Endothelial cell of umbilical vein (primary cell): ENCODE data around the gene NEMP2. TPM values are rescaled to one million over a fixed set of nuclear protein-coding genes. Genes with fewer than 3 reads are reported as not detected.

ENCODE experiments used
- BruUV-seq: library from RNA; stranded (reverse); fragments of 400-500 nt; replicated peaks from 2 replicates; lab custom pipeline; 2021; lab: Mats Ljungman, UMichigan
- CTCF ChIA-PET: fragments of 300-600, 350-600 bp; sonication (Branson Sonifier 250); formaldehyde crosslinking; loops from one replicate; lab custom pipeline; 2021; ENCODE audit warnings: antibody characterized with exemption, inconsistent platforms; lab: Charles Lee
- POLR2A ChIA-PET: fragments of 300-600, 350-600 bp; sonication (Branson Sonifier 250); formaldehyde crosslinking; loops from one replicate; lab custom pipeline; 2021; ENCODE audit warnings: antibody characterized with exemption, inconsistent platforms; lab: Charles Lee
- DNase-seq: peaks from one replicate; pipeline ENCODE4 v3.0.0-alpha.2; 2011; ENCODE audit warnings: low read depth, low spot score
- FAIRE-seq: peaks from 2 replicates; lab custom pipeline; 2011; peaks lifted over from hg19 to GRCh38; lab: Jason Lieb, UNC
- H2AFZ ChIP-seq: 2 replicates; pipeline ENCODE4 v1.6.0; 2012; ENCODE audit warnings: low read depth, low read length, control low read depth, inconsistent platforms
- H3K27ac ChIP-seq: 2 replicates; pipeline ENCODE4 v1.5.1; 2011; ENCODE audit warnings: low read depth, mild to moderate bottlenecking, control low read depth, low read length, moderate library complexity; ENCODE audit not compliant: insufficient read depth
- H3K27me3 ChIP-seq, 2 experiments: 2 replicates each; pipeline versions ENCODE4 v1.6.0 to v1.6.1; 2011; ENCODE audit warnings: low read length in 2 of 2, mixed read lengths in 1 of 2; ENCODE audit not compliant: control insufficient read depth in 2 of 2, insufficient read depth in 2 of 2
- H3K36me3 ChIP-seq, 2 experiments: 2 replicates in 1 of 2; 3 replicates in 1 of 2; pipeline ENCODE4 v1.5.1; 2011; ENCODE audit warnings: low read length in 2 of 2, mild to moderate bottlenecking in 1 of 2, moderate library complexity in 1 of 2; ENCODE audit not compliant: control insufficient read depth in 2 of 2, insufficient read depth in 2 of 2; ENCODE audit errors: extremely low read depth in 1 of 2
- H3K4me1 ChIP-seq: 3 replicates; pipeline ENCODE4 v1.5.1; 2011; ENCODE audit warnings: mild to moderate bottlenecking, low read length; ENCODE audit not compliant: control insufficient read depth, insufficient read depth; ENCODE audit errors: extremely low read depth
- H3K4me2 ChIP-seq: 2 replicates; pipeline ENCODE4 v1.6.1; 2011; ENCODE audit warnings: low read length, control low read depth, mixed read lengths; ENCODE audit not compliant: insufficient read depth
- H3K4me3 ChIP-seq, 3 experiments: fragments of 200-600 bp in 1 of 3; sonication (generic), shearing (Covaris generic) in 1 of 3; replicated peaks in 1 of 3; 2 replicates each; pipeline ENCODE4 v1.5.1; 2011 to 2016; ENCODE audit warnings: control low read depth in 3 of 3, low read length in 3 of 3, mild to moderate bottlenecking in 2 of 3, inconsistent platforms in 1 of 3, low read depth in 1 of 3, moderate library complexity in 1 of 3; ENCODE audit not compliant: insufficient read depth in 1 of 3
- H3K79me2 ChIP-seq: 2 replicates; pipeline ENCODE4 v1.6.0; 2012; ENCODE audit warnings: low read length, inconsistent platforms; ENCODE audit not compliant: control insufficient read depth, insufficient read depth
- H3K9ac ChIP-seq: replicated peaks from 2 replicates; pipeline ENCODE3; 2011; ENCODE audit warnings: low read length, control low read depth; ENCODE audit not compliant: insufficient read depth; ENCODE audit errors: extremely low read depth
- H3K9me1 ChIP-seq: replicated peaks from 3 replicates; pipeline ENCODE4 v1.6.0; 2011; ENCODE audit warnings: mild to moderate bottlenecking, low read length; ENCODE audit not compliant: control insufficient read depth, insufficient read depth; ENCODE audit errors: extremely low read depth
- H3K9me3 ChIP-seq: replicated peaks from 2 replicates; pipeline ENCODE4 v1.5.1; 2012; ENCODE audit warnings: low read length, inconsistent platforms; ENCODE audit not compliant: control insufficient read depth, insufficient read depth
- H4K20me1 ChIP-seq: replicated peaks from 2 replicates; pipeline ENCODE3; 2011; ENCODE audit warnings: mild to moderate bottlenecking, low read length; ENCODE audit not compliant: control insufficient read depth, insufficient read depth; ENCODE audit errors: extremely low read depth
- EZH2 ChIP-seq: IDR thresholded peaks from 2 replicates; pipeline ENCODE4 v1.6.1; 2012; ENCODE audit warnings: borderline replicate concordance, low read depth, mild to moderate bottlenecking, moderate library complexity, low read length, inconsistent platforms; ENCODE audit not compliant: severe bottlenecking
- FOS ChIP-seq: IDR thresholded peaks from 2 replicates; pipeline ENCODE4 v1.6.1; 2011; ENCODE audit warnings: mild to moderate bottlenecking, low read length, moderate library complexity, borderline replicate concordance; ENCODE audit not compliant: insufficient read depth
- GATA2 ChIP-seq: IDR thresholded peaks from 2 replicates; pipeline ENCODE4 v1.7.0; 2011; ENCODE audit warnings: low read depth, mild to moderate bottlenecking, moderate library complexity, mixed read lengths, low read length; ENCODE audit not compliant: insufficient read length, insufficient read depth
- JUN ChIP-seq: IDR thresholded peaks from 2 replicates; pipeline ENCODE4 v1.6.1; 2011; ENCODE audit warnings: borderline replicate concordance, low read depth; ENCODE audit not compliant: insufficient read length, insufficient read depth
- POLR2A ChIP-seq: IDR thresholded peaks from 2 replicates; pipeline ENCODE4 v1.6.1; 2012; ENCODE audit warnings: low read depth, mild to moderate bottlenecking, control low read depth, low read length
- POLR2AphosphoS5 ChIP-seq: IDR thresholded peaks from 2 replicates; pipeline ENCODE4 v1.6.1; 2012; ENCODE audit warnings: low read depth, mild to moderate bottlenecking, control low read depth, low read length, moderate library complexity; ENCODE audit not compliant: insufficient read depth
- dilution Hi-C: fragments of 300-500 bp; cut with MboI; formaldehyde crosslinking; loops from one replicate; pipeline ENCODE4 v1.15.0; 2019; ENCODE audit warnings: low sequenced_read_pairs; ENCODE audit not compliant: extremely low pct_ligation_motif_present
- intact Hi-C: fragments of 100-400 bp; cut with micrococcal nuclease; formaldehyde crosslinking; loops from one replicate; pipeline ENCODE4 v1.10.0; 2022
- polyA plus RNA-seq, 4 experiments: library from polyadenylated mRNA; depleted of rRNA in 3 of 4; stranded (reverse) in 3 of 4; unstranded in 1 of 4; fragments of >200 nt; gene quantifications; 2 replicates each; pipeline versions ENCODE4 v1.2.1 to v1.2.3, GENCODE V29; 2011 to 2012; ENCODE audit warnings: missing spikeins in 1 of 4
- total RNA-seq: library from RNA; stranded (reverse); gene quantifications from 2 replicates; pipeline ENCODE4 v1.2.3, GENCODE V29; 2021
- TF ChIP-seq, protein P1 (sequence below): IDR thresholded peaks from 2 replicates; pipeline ENCODE4 v1.6.1; 2011; ENCODE audit not compliant: insufficient read depth, insufficient read length
- TF ChIP-seq, protein P2 (sequence below), 2 donors: IDR thresholded peaks; 1 replicate in 1 of 2; 2 replicates in 1 of 2; pipeline ENCODE4 v1.5.1; 2011; ENCODE audit warnings: low read length in 2 of 2, mild to moderate bottlenecking in 2 of 2, moderate library complexity in 2 of 2, control low read depth in 1 of 2, inconsistent platforms in 1 of 2, low read depth in 1 of 2; ENCODE audit not compliant: insufficient read depth in 1 of 2; ENCODE audit errors: extremely low read depth in 1 of 2

The NEMP2 gene
- total and polyA plus RNA-seq, 2 donors (not counting 3 experiments of a cell fraction or from before 2014, with no cell fraction given) = 3.1 to 8.4 TPM

DNA sequence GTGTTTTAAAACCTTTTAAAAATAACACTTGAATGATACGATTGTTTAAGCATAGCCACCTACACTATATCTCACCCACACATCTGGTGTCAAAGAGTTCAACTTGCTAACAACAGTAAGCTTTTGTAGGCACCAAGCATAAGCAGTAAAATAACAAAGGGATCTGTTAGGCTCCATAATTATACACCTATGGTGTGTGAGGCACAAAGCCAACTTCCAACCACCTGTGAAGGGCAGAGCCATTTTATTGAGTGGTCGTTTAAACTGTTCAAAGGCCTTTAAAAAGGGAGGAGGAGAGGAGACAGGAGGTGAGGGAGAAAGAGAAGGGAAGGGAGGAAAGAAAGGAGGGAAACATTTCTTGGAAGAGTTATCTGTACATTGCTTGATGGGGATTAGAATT lies 27.9 kb downstream of the NEMP2 start:
- no peaks in the 10 kb centered on the region for H3K9me3 ChIP-seq
- BruUV-seq = no TSS peak
- H3K79me2 ChIP-seq = no peaks in the 10 kb centered on the region
- DNase-seq (no peak), FAIRE-seq (no peak)
- no peaks in the 10 kb centered on the region for H3K36me3 ChIP-seq
- H3K4me3 ChIP-seq = no peak overlapping the region
- dilution Hi-C loops = no loop called here
- no peak overlapping the region for H3K9ac ChIP-seq
- H4K20me1 ChIP-seq = no peaks in the 10 kb centered on the region
- intact Hi-C loops = no loop called here
- no peak overlapping the region for H3K27ac ChIP-seq
- no peak overlapping the region for H3K4me2 ChIP-seq
- no peaks in the 10 kb centered on the region for H3K9me1 ChIP-seq
- no peak overlapping the region for H2AFZ ChIP-seq
- H3K4me1 ChIP-seq = no peaks in the 10 kb centered on the region
- ChIA-PET CTCF (interaction anchor here (1.0 kb wide), 1 partner anchor 178 kb away, joined by 3 read pairs; no protein-coding TSS in a partner anchor), POLR2A (no interaction called here)
- TF ChIP-seq GATA2 (no peak), JUN (no peak), POLR2A (no peak), EZH2 (no peak), POLR2AphosphoS5 (no peak), FOS (no peak)
- TF ChIP-seq, protein P1, sequence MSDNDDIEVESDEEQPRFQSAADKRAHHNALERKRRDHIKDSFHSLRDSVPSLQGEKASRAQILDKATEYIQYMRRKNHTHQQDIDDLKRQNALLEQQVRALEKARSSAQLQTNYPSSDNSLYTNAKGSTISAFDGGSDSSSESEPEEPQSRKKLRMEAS = no peak
- TF ChIP-seq, protein P2, sequence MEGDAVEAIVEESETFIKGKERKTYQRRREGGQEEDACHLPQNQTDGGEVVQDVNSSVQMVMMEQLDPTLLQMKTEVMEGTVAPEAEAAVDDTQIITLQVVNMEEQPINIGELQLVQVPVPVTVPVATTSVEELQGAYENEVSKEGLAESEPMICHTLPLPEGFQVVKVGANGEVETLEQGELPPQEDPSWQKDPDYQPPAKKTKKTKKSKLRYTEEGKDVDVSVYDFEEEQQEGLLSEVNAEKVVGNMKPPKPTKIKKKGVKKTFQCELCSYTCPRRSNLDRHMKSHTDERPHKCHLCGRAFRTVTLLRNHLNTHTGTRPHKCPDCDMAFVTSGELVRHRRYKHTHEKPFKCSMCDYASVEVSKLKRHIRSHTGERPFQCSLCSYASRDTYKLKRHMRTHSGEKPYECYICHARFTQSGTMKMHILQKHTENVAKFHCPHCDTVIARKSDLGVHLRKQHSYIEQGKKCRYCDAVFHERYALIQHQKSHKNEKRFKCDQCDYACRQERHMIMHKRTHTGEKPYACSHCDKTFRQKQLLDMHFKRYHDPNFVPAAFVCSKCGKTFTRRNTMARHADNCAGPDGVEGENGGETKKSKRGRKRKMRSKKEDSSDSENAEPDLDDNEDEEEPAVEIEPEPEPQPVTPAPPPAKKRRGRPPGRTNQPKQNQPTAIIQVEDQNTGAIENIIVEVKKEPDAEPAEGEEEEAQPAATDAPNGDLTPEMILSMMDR (IDR thresholded peaks at IDR 0.05; ENCODE audit: extremely low read depth in 1 of 2, insufficient read depth in 1 of 2, low read depth in 1 of 2, low read length in 2 of 2) = no peak
- no peaks in the 10 kb centered on the region for H3K27me3 ChIP-seq
